NCI-H1930 (cell line): ENCODE measurements around the gene TMEM203.

Source experiments
- DNase-seq, 2 experiments: peaks; one replicate each; lab custom pipeline; 2025; lab: John Stamatoyannopoulos, UW

TMEM203 gene

DNA sequence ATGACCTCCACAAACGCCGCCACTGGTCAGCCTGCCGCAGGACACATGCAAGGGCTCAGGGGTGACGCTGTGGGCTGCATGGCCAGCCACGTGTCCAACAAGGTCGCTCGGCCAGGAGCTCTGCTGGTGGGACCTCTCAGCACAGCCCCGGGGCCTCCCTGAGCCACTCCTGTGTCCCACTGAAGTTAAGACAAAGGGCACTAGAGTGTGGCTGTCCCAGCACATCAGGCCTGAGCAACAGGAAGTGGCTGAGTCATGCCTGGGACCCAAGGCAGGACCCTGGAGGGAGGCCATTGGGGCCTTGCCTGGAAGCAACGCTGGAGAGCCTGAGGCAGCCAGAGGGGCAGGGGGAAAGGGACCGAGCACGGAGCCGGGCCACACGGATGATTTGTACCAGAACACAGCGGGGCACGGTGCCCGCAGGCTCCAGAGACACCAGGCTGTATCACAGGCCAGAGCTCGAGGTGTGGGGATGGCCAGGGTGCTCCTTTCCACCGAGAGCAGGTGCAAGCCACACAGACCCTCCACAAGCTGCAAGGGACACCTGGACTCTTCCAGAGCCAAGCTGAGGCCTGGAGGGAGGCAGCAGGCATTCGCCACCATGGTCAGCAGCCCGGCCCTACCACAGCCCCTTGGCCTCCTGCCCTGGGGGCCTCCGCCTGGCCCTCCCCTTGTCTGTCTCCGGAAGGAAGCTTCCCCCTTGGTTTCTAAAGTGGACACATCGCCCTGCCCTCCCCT, 27.1 kb downstream of the TMEM203 start:
- no peak for DNase-seq

DNA sequence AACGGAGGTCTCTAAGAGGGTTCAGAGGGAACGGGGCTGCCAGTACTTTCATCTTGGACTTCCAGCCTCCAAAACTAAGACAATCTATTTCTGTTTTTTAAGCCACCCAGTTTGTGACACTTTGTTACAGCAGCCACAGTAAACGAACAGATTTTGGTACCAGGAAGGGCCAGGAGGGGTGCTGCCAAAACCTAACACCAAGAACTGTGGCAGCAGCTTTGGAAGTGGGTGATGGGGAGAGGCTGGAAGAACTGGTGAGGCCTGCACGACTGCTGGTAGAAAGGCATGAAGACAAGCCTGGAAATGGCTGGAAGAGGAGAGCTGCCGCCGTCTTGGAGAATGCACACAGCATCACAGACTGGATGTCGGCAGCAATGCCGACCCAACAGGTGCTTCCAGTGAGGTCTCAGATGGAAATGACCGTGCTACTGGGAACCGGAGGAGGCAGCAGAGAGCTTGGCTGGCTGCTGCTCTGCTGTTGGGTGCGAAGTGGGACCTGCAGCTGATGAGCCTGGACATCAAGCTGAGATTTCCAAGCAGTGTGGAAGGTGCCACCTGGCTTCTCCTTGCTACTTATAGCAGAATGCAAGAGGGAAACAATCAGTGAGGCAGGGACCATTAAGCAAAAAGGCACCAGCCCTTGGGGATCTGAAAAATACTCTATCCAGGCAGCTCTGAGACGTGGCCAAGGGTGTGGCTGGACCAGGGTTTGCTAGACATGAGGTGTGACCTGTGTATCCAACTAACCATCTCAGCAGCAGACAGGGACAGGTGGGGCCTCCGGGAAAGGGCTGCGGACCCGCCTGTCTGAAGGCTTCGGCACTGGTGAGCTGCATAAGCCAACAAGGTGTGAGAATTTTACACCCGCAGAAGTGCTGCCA, 28.9 kb downstream of the TMEM203 start:
- DNase-seq: peak; percentile 54 to 73

GRCh38 chr9:137175345-137175961, 30.0 kb downstream of the TMEM203 start:
- peak in 1 of 2 experiments; percentile 15 for DNase-seq

DNA sequence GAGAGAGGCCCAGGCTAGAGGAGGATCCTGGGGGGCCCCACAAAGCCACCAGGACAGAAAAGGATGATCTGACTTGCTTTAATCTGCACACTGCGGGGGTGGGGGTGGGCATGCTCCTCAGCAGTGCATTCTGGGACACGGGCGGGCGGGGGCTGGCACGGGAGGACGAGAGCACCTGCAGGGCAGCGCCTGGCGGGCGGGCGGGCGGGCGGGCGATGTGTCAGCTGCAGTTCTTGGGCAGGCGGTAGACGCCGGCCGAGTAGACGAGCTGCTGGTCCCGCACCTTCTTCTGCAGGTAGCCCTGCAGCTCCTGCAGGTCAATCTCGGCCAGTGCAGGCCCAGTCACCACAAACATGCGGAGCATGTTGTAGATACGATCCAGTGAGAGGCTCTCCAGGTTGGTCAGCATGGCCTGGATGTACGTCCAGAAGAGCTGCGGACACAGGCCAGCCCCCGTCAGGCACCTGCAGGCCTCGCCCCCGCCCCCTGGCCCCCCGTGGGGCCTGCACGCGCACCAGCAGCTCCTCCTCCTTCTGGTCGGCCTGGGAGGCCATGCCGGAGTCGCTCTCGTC, 30.6 kb downstream of the TMEM203 start:
- DNase-seq: no peak

- DNase-seq: no peak
Measured at GRCh38 chr9:137173796-137174664, 31.4 kb downstream of the TMEM203 start.

GRCh38 chr9:137172901-137173795, 32.3 kb downstream of the TMEM203 start:
- no peak for DNase-seq

DNA sequence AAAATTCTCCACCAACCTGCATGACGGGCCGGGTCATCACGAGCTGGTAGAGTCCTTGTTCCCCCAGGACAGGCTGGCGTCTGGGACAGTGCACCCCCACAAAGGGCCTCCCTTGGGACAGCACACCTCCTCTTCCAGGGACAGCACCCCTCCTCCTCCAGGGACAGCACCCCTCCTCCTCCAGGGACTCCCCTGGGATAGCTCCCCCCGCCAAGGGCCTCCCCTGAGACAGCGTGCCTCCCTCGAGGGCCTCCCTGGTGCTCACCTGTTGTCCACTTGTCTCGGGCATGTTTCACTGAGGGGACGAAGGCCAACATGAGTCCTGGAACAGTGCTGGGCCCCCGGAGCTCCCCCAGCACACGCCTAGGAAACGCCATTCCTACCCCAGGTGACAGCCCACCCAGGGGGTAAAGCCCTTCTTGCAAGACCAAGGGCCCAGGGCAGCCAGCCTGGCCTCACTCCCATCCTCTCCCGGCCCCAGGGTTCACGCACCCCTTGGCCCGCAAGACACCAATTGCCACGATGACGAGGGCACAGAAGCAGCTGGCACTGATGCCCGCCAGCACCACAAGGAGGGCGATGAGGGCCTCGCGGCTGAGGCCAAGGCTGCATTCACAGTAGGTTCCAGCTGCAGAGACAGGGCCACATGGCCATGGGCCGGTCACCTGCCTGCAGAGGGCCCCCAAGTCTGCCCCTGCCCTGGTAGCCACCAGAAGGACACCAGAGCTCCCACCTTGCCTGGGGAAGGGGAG, 34.1 kb downstream of the TMEM203 start:
- DNase-seq: no peak

- no peak for DNase-seq
Measured at GRCh38 chr9:137170486-137171148, 34.8 kb downstream of the TMEM203 start.

DNA sequence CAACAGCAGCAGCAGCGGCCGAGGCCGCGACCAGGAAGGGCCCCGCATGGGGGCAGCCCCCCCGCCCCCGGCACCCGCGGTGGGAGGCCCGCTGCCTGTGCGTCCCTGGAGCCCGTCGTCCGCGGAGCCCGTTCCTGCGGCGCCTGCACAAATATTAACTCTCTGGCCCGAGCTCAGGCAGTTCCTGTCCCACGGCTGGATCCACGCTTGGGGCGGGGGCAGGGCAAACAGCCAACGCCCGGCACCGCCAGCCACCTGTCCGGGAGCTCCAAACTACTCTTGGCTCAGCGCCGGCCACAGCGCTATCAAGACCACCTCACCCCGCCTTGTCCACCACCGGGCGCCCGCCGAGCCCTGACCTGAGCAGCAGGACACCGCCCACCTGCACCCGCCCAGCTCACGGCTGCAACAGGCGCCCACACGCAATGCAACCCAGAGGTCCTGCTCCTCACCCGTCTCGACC, 35.5 kb downstream of the TMEM203 start, which contains the start of gene LRRC26:
TSS of gene LRRC26 (minus strand) at position 156 of the 463 bp plus-strand sequence. CDS start at position 48, 108 bp downstream.
- no peak for DNase-seq

- peak; percentile 87 to 90 for DNase-seq
Measured at GRCh38 chr9:137168904-137169856, 36.3 kb downstream of the TMEM203 start.

- no peak for DNase-seq
Measured at GRCh38 chr9:137168573-137168903, 36.9 kb downstream of the TMEM203 start.

- peak; percentile 58 to 63 for DNase-seq
Measured at GRCh38 chr9:137167747-137168572, 37.5 kb downstream of the TMEM203 start.

DNA sequence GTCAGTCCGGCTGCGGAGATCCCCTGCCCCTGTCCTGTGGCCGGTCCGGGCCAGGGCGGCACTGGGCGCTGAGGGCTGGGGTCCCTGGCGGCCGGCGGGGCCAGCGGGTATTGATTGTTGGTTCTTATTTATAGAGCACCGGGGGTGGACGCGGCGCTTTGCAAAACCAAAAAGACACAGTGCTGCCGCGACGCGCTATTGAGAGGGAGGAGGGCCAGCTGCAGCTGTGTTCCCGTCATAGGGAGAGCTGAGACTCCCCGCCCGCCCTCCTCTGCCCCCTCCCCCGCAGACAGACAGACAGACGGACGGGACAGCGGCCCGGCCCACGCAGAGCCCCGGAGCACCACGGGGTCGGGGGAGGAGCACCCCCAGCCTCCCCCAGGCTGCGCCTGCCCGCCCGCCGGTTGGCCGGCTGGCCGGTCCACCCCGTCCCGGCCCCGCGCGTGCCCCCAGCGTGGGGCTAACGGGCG, 38.1 kb downstream of the TMEM203 start:
- DNase-seq: no peak

- DNase-seq: no peak
Measured at GRCh38 chr9:137166380-137167229, 38.8 kb downstream of the TMEM203 start.

- no peak for DNase-seq
Measured at GRCh38 chr9:137165250-137165836, 40.1 kb downstream of the TMEM203 start.
